Ammon's horn (tissue), 1 donor: ENCODE results near the gene ELAVL3.
"Not testable (repeated sequence)": the region's sequence is repeated elsewhere in the genome, so short reads cannot be mapped to it uniquely, and the experiment has no call there.

Experiments
- DNase-seq: peaks from one replicate; pipeline ENCODE4 v3.0.0-alpha.2; 2016; ENCODE audit warnings: low spot score

The ELAVL3 gene

GRCh38 chr19:11486661-11487503 is 6.0 kb upstream of the ELAVL3 start:
- DNase-seq, result no peak

GRCh38 chr19:11485245-11485837 is 4.5 kb upstream of the ELAVL3 start:
- DNase-seq, result no peak

GRCh38 chr19:11483366-11484111 is 2.7 kb upstream of the ELAVL3 start:
- no peak for DNase-seq

- DNase-seq, result peak; percentile 88
These were observed 1.7 kb upstream of the ELAVL3 start for GRCh38 chr19:11482384-11483050.

DNA sequence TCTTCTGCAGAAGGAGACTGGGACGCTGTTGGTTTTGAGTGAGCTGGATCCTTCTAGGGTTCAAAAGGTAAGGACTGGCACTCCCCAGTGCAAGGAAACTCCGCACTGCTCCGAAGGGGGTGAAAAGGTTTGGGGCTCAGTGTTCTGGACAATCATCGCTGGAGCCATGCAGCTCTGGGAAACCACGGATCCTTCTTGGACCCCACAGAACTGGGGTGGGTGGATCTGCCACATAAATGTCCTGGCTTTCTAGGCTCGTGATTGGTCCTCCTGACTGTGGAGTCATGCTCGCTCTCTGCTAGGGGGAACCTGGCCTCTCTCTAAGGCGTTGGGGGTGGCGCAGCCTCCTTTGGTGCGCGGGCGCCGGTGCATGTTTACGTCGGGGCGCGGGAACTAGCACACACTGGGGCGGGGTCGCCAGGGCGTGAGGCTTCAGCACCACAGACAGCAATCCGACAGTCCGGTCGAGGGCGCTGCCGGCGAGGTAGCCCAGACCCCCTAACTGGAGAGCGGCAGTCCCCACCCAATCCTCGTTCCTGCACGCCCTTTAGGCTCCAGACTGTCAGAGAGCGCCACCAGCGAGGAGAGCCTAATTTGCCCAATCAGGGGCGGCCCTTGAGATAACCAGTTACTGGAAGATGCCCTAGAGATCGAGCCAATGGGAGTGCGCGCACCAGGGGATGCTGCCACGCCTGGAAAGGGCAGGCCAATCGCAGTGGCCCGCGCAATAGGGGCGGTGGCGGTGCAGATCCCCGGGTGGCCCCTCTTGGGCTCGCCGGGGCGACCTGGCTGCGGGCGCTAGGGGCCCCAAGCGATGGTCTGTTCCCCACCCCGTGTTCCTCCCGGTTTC is 913 bp upstream of the ELAVL3 start:
- DNase-seq, result peak; percentile 99

- no peak for DNase-seq
These were observed 740 bp downstream of the ELAVL3 start for GRCh38 chr19:11479898-11480714.

DNA sequence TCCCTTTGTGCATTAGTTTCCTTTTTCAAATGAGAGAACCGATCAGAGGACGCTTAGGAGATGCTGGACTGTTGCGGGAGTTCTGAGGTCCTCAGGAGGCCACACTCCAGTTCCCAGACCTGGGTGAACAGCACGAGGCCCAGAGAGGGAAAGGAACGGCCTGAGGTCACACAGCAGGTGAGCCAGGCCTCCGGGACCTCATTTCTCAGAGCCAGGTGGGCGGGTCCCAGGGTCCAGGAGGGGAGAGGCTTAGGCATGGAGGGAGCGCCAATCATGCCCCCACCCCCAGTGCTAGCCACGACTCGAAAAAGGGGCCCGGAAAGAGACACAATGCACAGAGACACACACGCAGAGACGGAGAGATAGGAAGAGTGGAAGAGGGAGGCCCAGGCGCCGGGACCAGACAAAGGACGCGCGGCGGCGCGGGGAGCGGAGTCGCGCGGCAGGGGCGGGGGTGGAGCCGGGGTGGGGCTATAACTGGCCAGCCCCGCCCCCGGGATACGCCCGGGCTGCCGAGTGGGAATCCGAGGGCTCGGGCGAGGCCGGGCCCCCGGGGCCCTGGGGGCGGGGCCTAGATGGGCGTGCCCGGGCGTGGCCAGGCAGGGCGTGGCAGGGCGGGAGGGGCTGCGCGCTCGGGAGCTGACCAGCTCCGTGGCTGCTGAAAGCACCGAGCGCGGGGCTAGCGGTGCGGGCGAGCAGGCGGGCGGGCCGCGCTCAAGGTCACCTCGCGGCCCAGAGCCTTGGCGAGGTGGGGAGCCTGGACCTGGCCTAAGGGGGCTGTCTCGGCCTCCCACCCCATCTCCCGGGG is 1.6 kb downstream of the ELAVL3 start:
- peak; percentile 71 for DNase-seq

- peak; percentile 74 for DNase-seq
These were observed 2.4 kb downstream of the ELAVL3 start for GRCh38 chr19:11478167-11479089.

DNA sequence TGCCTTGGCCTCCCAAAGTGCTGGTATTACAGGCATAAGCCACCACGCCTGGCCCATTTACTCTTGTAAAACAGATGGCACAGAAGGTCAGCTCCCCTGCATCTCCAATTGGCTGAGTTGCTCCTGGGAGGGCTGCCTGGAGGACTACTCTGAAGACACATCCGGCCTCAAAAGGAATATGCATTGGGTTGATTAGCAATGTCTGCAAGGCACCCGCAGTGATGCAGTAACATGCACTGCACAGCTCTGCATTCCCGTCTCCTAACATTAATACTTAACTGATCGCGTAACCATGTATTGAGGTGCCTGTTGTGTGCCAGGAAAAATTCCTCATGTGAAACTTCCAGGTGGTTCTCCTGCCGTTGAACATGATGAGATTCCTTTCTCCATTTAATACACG is 5.0 kb downstream of the ELAVL3 start:
- DNase-seq, result no peak

DNA sequence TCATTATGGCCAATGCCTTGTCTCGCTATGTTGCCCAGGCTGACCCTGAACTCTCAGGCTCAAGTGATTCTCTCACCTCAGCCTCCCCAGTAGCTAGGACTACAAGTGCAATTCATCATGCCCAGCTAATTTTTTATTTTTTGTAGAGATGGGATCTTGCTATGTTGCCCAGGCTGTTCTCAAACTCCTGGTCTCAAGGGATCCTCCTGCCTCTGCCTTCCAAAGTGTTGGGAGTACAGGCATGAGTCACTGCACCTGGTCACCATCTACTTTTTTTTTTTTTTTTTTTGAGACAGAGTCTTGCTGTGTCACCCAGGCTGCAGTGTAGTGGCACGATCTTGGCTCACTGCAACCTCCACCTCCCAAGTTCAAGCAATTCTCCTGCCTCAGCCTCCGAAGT is 5.5 kb downstream of the ELAVL3 start:
- not testable (repeated sequence) for DNase-seq

- DNase-seq, result no peak
These were observed 7.1 kb downstream of the ELAVL3 start for GRCh38 chr19:11473725-11474124.

- not testable (repeated sequence) for DNase-seq
These were observed 12.5 kb downstream of the ELAVL3 start for GRCh38 chr19:11468266-11468845.

DNA sequence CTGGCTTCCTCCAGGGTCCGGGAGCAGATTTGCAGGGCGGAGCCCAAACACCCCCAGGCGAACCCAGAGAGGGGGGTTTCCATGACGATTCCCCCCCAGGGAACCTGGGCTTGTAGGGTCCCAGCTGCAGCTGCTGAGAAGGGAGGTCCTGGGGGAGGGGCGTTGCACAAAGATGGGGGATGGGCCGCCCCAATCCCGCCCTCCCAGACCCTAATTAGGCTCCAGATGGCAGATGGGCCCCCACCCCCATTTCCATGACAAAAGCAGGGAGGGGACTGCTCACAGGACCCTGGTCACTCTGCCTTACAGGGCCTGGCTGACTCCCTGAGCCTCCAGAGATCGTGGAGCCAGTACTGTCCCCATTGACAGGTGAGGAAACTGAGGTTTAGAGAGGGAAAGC is 15.2 kb downstream of the ELAVL3 start:
- no peak for DNase-seq

- no peak for DNase-seq
These were observed 16.2 kb downstream of the ELAVL3 start for GRCh38 chr19:11464333-11465265.

DNA sequence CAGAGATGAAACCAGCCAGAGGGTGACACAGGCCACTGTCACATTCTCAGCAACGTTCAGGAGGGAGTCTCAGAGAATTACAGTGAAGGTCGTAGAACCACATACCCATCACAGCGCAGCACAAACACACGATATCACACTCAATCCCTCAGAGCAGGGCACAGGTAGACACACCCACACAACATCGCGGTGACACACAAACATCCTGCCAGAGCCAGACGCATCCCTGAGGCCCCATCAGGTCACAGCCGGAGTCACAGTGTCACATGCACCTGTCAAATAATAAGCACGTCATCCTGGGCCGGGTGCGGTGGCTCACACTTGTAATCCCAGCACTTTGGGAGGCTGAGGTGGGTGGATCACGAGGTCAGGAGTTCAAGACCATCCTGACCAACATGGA is 17.5 kb downstream of the ELAVL3 start:
- DNase-seq, result no peak

GRCh38 chr19:11461453-11461852 is 19.4 kb downstream of the ELAVL3 start:
- DNase-seq, result no peak

DNA sequence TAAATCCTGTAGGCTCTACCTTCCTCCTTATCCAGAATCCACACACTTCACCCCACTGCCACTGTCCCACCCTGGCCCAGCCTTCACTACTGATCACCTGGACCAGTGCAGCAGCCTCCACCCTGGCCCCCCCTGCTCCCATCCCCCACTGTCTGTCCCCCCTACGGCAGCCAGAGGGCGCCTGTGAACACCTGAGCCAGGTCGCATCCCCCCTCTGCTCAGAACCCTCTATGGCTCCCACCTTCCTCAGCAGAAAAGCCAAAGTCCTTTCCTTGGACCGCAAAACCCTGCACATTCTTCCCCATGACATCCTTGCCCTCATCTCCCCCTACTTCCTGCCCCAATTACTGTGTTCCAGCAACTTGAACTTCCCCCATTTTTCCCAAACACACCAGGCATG is 20.6 kb downstream of the ELAVL3 start:
- no peak for DNase-seq
